Measurements from ENCODE around the gene COG6. TPM values are rescaled to one million over a fixed set of nuclear protein-coding genes. Genes with fewer than 3 reads are reported as not detected.
A peak's percentile ranks its signal among the peaks of the same experiment; 100 is the strongest.

The COG6 gene
- total and polyA plus RNA-seq, 7 donors = 4.3 to 26.4 (median 9.8) TPM

DNA sequence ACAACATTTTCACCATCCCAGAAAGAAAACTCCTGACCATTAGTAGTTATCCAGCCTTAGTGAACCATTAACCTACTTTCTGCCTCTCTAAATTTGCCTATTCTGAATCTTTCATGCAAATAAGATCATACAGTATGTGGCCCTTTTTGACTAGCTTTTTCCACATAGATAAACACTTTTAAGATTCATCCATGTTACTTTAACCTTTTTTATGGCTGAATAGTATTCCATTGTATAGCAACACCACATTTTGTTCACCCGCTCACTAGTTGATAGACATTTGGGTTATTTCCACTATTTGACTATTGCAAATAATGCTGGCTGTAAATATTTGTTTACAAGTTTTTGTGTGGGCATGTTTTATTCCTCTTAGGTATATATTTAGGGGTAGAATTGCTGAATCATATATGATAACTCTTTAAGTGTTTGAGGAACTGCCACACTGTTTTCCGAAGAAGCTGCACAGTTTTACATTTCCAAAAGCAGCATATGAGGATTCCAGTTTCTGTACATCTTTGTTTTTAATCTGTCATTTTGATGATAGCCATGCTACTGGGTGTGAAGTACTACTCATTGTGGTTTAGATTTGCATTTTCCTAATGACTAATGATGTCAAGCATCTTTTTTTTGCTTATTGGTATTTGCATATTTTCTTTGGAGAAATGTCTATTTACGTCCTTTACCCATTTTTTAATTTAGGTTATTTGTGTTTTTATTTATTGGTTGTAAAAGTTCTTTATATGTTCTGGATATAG is 17.1 kb downstream of the COG6 start:
- no peak overlapping the region for H3K4me3 ChIP-seq
- H3K9me3 ChIP-seq = no peaks in the 10 kb centered on the region
- TF ChIP-seq, protein P1, sequence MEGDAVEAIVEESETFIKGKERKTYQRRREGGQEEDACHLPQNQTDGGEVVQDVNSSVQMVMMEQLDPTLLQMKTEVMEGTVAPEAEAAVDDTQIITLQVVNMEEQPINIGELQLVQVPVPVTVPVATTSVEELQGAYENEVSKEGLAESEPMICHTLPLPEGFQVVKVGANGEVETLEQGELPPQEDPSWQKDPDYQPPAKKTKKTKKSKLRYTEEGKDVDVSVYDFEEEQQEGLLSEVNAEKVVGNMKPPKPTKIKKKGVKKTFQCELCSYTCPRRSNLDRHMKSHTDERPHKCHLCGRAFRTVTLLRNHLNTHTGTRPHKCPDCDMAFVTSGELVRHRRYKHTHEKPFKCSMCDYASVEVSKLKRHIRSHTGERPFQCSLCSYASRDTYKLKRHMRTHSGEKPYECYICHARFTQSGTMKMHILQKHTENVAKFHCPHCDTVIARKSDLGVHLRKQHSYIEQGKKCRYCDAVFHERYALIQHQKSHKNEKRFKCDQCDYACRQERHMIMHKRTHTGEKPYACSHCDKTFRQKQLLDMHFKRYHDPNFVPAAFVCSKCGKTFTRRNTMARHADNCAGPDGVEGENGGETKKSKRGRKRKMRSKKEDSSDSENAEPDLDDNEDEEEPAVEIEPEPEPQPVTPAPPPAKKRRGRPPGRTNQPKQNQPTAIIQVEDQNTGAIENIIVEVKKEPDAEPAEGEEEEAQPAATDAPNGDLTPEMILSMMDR (IDR thresholded peaks at IDR 0.05) = no peak
- H3K36me3 ChIP-seq (ENCODE audit: insufficient read depth in 1 of 2, low read depth in 1 of 2) = peaks cover 0 to 8% of the 10 kb centered on the region in 2 donors
- H3K27ac ChIP-seq = no peak overlapping the region
- no peak for DNase-seq
- intact Hi-C loops (cut with DNase I) = loop anchor here in 1 of 2 donors (5.0 kb wide), 1 partner anchor 625 kb away; no protein-coding TSS in a partner anchor
- 97 to 98% (median 98%) methylated on average over 3 of the region's 3 CpGs for WGBS, 3 donors
- no peaks in the 10 kb centered on the region for H3K27me3 ChIP-seq (ENCODE audit: insufficient read depth in 3 of 3, low read length in 2 of 3)
- no peaks in the 10 kb centered on the region for H3K4me1 ChIP-seq
- ATAC-seq = no peak

- H3K4me1 ChIP-seq = no peaks in the 10 kb centered on the region
- no peak for DNase-seq
- WGBS, 3 donors = 60 to 72% (median 66%) methylated on average over 3 of the region's 3 CpGs
- H3K36me3 ChIP-seq (ENCODE audit: insufficient read depth in 1 of 2, low read depth in 1 of 2) = peaks cover under 1 to 36% of the 10 kb centered on the region in 2 donors
- intact Hi-C loops (cut with DNase I) = no loop called here
- H3K27me3 ChIP-seq (ENCODE audit: insufficient read depth in 3 of 3, low read length in 2 of 3) = no peaks in the 10 kb centered on the region
- H3K4me3 ChIP-seq = no peak overlapping the region
- no peaks in the 10 kb centered on the region for H3K9me3 ChIP-seq
- no peak for ATAC-seq
- TF ChIP-seq, protein P1 (IDR thresholded peaks at IDR 0.05) = no peak
- H3K27ac ChIP-seq = no peak overlapping the region
These were observed 20.4 kb downstream of the COG6 start for GRCh38 chr13:39675904-39676303.

GRCh38 chr13:39676315-39676876 is 20.9 kb downstream of the COG6 start:
- ATAC-seq = peak in 1 of 4 donors; percentile 57
- Histone ChIP-seq H3K4me3 (no peak overlapping the region), H3K9me3 (no peaks in the 10 kb centered on the region), H3K4me1 (no peaks in the 10 kb centered on the region), H3K36me3 (ENCODE audit: insufficient read depth in 1 of 2, low read depth in 1 of 2) (peaks cover 5 to 41% of the 10 kb centered on the region in 2 donors), H3K27me3 (ENCODE audit: insufficient read depth in 3 of 3, low read length in 2 of 3) (no peaks in the 10 kb centered on the region), H3K27ac (no peak overlapping the region)
- 98 to 100% (median 99%) methylated on average over 1 of the region's 1 CpG for WGBS, 3 donors
- no peak for DNase-seq
- TF ChIP-seq, protein P1 (IDR thresholded peaks at IDR 0.05) = peak; percentile 47
- intact Hi-C loops (cut with DNase I) = no loop called here

DNA sequence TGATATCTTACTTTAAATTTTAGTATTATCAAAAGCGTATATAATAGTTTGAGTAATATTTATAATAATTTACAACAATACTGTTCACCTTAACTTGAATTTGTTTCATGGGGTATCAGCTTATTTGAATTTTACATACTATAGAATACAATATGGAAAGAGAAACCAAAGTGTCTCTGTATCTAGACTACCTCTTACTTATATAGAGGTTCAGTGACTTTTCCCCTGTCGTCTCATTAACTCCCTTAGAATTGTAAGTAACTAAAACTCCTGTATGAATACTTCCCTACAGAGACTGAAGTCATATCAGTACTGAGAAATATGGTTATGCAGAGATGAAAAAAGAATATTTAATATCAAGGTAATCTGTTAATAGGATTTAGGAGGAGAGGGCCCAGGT is 26.8 kb downstream of the COG6 start:
- Histone ChIP-seq H3K9me3 (no peaks in the 10 kb centered on the region), H3K27me3 (ENCODE audit: insufficient read depth in 3 of 3, low read length in 2 of 3) (no peaks in the 10 kb centered on the region), H3K27ac (no peak overlapping the region), H3K36me3 (ENCODE audit: insufficient read depth in 1 of 2, low read depth in 1 of 2) (peaks cover 7 to 61% of the 10 kb centered on the region in 2 donors), H3K4me3 (no peak overlapping the region), H3K4me1 (no peaks in the 10 kb centered on the region)
- intact Hi-C loops (cut with DNase I) = loop anchor here (2.0 to 5.0 kb wide), 4 partner anchors 50 to 1094 kb away; no protein-coding TSS in a partner anchor
- 73 to 98% (median 92%) methylated on average over 2 of the region's 2 CpGs for WGBS, 3 donors
- ATAC-seq (no peak), DNase-seq (no peak)
- TF ChIP-seq, protein P1 (IDR thresholded peaks at IDR 0.05) = no peak

Measured in psoas muscle (tissue), 8 donors.